ENCODE results near the gene TBC1D14. TPM values are rescaled to one million over a fixed set of nuclear protein-coding genes. Genes with fewer than 3 reads are reported as not detected.

Gene TBC1D14
- total and polyA plus RNA-seq, 9 of the 15 experiments (the other 6 are each of a cell fraction or from before 2014, with no cell fraction given), result 2.1 to 59.6 (median 44.8) TPM

DNA sequence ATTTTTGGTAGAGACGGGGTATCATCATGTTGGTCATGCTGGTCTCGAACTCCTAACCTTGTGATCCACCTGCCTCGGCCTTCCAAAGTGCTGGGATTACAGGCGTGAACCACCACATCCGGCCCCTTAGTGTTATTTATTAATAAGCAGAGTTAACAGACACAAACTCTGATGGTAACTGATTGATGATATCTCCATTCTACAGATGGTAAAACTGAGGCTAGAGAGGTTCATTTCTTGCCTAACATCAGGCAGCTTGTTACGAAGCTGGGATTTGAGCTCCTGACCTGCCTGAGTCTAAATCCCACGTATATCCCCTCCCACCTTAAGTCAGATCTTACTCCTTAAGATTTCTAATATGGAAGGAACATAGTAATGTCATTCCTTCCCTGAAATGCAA lies 36.9 kb downstream of the TBC1D14 start (continued):
- TF ChIP-seq PHTF2 (CRISPR knock-in tag; IDR thresholded peaks at IDR 0.05) (no peak), CHD4 (IDR thresholded peaks at IDR 0.05; ENCODE audit: insufficient read depth, insufficient replicate concordance, low read depth, low read length, poor library complexity, severe bottlenecking) (no peak), FUS (optimal IDR thresholded peaks at IDR 0.05; ENCODE audit: low read depth, low read length) (no peak), ZC3H8 (IDR thresholded peaks at IDR 0.05) (no peak), ZNF75A (CRISPR knock-in tag; IDR thresholded peaks at IDR 0.05) (no peak), NONO (IDR thresholded peaks at IDR 0.05; ENCODE audit: low read depth in 2 of 2, low read length in 1 of 2) (no peak), HMG20A (CRISPR knock-in tag; conservative IDR thresholded peaks at IDR 0.05) (no peak), PHF8 (IDR thresholded peaks at IDR 0.05; ENCODE audit: borderline replicate concordance, low read length) (no peak), ZNF507 (tag; conservative IDR thresholded peaks at IDR 0.05) (no peak)

DNA sequence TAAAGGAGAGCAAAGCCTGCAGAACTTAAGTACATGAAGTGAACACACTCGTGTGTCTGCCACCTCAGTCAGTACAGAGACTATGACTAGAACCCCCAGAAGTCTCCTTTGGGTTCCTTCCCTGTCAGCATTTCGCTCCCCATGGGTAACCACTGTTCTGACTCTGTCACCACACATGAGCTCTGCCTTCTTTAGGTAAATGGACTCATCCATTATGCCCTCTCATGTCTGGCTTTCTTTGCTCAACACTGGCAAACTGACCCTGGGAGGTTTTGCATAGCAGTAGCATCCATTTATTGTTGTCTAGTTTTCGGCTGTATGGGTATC lies 38.5 kb downstream of the TBC1D14 start:
- no peak for FAIRE-seq
- ChIA-PET POLR2A (interaction anchor here (1.1 to 1.2 kb wide), 2 partner anchors 10 to 37 kb away, joined by 3 read pairs; no protein-coding TSS in a partner anchor), CTCF (ENCODE audit: low intra/inter-chr PET ratio) (no interaction called here)
- Histone ChIP-seq H3K36me3 (ENCODE audit: control insufficient read depth, insufficient read depth, low read length) (peaks cover 38% of the 10 kb centered on the region; the same call in 2 of the 3 replicates), H3K27me3 (ENCODE audit: control insufficient read depth in 2 of 2, insufficient read depth in 2 of 2, low read length in 2 of 2) (no peaks in the 10 kb centered on the region), H3K4me2 (ENCODE audit: insufficient read depth, low read length) (no peak overlapping the region), H3K79me2 (ENCODE audit: control insufficient read depth, insufficient read depth, low read length) (peaks cover 76% of the 10 kb centered on the region), H4K20me1 (replicated peaks; ENCODE audit: control insufficient read depth, insufficient read depth, low read length) (peaks cover 13% of the 10 kb centered on the region), H2AFZ (ENCODE audit: low read depth, low read length) (no peak overlapping the region), H3K9me1 (ENCODE audit: control insufficient read depth, insufficient read depth, low read length) (no peaks in the 10 kb centered on the region), H3K9ac (ENCODE audit: insufficient read depth in 1 of 2, low read depth in 2 of 2, low read length in 2 of 2) (no peak overlapping the region), H3K4me3 (no peak overlapping the region), H3K9me3 (replicated peaks; ENCODE audit: control insufficient read depth, insufficient read depth, low read depth, low read length) (no peaks in the 10 kb centered on the region), H3K27ac (ENCODE audit: extremely low read depth, low read depth, low read length) (no peak overlapping the region; the same call in 2 of the 3 replicates), H3K4me1 (replicated peaks in 1 of 2; ENCODE audit: control insufficient read depth in 2 of 2, insufficient read depth in 2 of 2, low read length in 2 of 2) (peaks cover 16 to 21% of the 10 kb centered on the region in 2 experiments)
- 71% methylated on average over 3 of the region's 3 CpGs for WGBS (ENCODE audit: insufficient coverage, low coverage, missing lambda C conversion rate)
- BruUV-seq (replicated peaks), result no TSS peak
- in situ Hi-C loops (cut with MboI) (no loop called here), intact Hi-C loops (cut with micrococcal nuclease) (no loop called here)
- DNase-seq (ENCODE audit: extremely low read depth in 1 of 4, low spot score in 3 of 4), result no peak
- no peak for ATAC-seq
- TF ChIP-seq, protein P1, sequence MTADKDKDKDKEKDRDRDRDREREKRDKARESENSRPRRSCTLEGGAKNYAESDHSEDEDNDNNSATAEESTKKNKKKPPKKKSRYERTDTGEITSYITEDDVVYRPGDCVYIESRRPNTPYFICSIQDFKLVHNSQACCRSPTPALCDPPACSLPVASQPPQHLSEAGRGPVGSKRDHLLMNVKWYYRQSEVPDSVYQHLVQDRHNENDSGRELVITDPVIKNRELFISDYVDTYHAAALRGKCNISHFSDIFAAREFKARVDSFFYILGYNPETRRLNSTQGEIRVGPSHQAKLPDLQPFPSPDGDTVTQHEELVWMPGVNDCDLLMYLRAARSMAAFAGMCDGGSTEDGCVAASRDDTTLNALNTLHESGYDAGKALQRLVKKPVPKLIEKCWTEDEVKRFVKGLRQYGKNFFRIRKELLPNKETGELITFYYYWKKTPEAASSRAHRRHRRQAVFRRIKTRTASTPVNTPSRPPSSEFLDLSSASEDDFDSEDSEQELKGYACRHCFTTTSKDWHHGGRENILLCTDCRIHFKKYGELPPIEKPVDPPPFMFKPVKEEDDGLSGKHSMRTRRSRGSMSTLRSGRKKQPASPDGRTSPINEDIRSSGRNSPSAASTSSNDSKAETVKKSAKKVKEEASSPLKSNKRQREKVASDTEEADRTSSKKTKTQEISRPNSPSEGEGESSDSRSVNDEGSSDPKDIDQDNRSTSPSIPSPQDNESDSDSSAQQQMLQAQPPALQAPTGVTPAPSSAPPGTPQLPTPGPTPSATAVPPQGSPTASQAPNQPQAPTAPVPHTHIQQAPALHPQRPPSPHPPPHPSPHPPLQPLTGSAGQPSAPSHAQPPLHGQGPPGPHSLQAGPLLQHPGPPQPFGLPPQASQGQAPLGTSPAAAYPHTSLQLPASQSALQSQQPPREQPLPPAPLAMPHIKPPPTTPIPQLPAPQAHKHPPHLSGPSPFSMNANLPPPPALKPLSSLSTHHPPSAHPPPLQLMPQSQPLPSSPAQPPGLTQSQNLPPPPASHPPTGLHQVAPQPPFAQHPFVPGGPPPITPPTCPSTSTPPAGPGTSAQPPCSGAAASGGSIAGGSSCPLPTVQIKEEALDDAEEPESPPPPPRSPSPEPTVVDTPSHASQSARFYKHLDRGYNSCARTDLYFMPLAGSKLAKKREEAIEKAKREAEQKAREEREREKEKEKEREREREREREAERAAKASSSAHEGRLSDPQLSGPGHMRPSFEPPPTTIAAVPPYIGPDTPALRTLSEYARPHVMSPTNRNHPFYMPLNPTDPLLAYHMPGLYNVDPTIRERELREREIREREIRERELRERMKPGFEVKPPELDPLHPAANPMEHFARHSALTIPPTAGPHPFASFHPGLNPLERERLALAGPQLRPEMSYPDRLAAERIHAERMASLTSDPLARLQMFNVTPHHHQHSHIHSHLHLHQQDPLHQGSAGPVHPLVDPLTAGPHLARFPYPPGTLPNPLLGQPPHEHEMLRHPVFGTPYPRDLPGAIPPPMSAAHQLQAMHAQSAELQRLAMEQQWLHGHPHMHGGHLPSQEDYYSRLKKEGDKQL (CRISPR knock-in tag; IDR thresholded peaks at IDR 0.05; ENCODE audit: borderline replicate concordance), result no peak
- no peak for TF ChIP-seq LCOR (CRISPR knock-in tag; IDR thresholded peaks at IDR 0.05)
- no peak for TF ChIP-seq MTA1 (IDR thresholded peaks at IDR 0.05; ENCODE audit: borderline replicate concordance)
- TF ChIP-seq ZNF589 (CRISPR knock-in tag; IDR thresholded peaks at IDR 0.05; ENCODE audit: low read depth), result no peak
- TF ChIP-seq YY1 (IDR thresholded peaks at IDR 0.05; ENCODE audit: borderline replicate concordance in 1 of 3, control insufficient read depth in 1 of 3, extremely low read depth in 1 of 3, insufficient read depth in 3 of 3, insufficient read length in 1 of 3, insufficient replicate concordance in 2 of 3, low read depth in 1 of 3, low read length in 2 of 3), result no peak
- TF ChIP-seq, protein P2, sequence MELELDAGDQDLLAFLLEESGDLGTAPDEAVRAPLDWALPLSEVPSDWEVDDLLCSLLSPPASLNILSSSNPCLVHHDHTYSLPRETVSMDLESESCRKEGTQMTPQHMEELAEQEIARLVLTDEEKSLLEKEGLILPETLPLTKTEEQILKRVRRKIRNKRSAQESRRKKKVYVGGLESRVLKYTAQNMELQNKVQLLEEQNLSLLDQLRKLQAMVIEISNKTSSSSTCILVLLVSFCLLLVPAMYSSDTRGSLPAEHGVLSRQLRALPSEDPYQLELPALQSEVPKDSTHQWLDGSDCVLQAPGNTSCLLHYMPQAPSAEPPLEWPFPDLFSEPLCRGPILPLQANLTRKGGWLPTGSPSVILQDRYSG (tag; conservative IDR thresholded peaks at IDR 0.05; ENCODE audit: low read depth), result no peak
- TF ChIP-seq IRF2 (CRISPR knock-in tag; IDR thresholded peaks at IDR 0.05), result no peak

Data from K562 (cell line).